Left renal cortex interstitium (tissue), 4 donors: Measurements from ENCODE around the gene ECI1. TPM values are rescaled to one million over a fixed set of nuclear protein-coding genes. Genes with fewer than 3 reads are reported as not detected.
A peak's percentile ranks its signal among the peaks of the same experiment; 100 is the strongest.
"Not testable (repeated sequence)": the region's sequence is repeated elsewhere in the genome, so short reads cannot be mapped to it uniquely, and the experiment has no call there.

Experiments used
- DNase-seq, 4 donors: peaks; one replicate each; pipeline ENCODE4 v3.0.0-alpha.2; 2013; ENCODE audit warnings: low read depth in 4 of 4, low spot score in 2 of 4, missing footprints in 1 of 4
- polyA plus RNA-seq, 4 donors: library from polyadenylated mRNA; unstranded; fragments of 120-200 nt; gene quantifications; one replicate each; pipeline ENCODE4 v1.2.1, GENCODE V29; 2013; ENCODE audit not compliant: insufficient read length in 4 of 4

The ECI1 gene
- polyA plus RNA-seq, 4 donors = 60.0 to 104 (median 80.2) TPM

DNA sequence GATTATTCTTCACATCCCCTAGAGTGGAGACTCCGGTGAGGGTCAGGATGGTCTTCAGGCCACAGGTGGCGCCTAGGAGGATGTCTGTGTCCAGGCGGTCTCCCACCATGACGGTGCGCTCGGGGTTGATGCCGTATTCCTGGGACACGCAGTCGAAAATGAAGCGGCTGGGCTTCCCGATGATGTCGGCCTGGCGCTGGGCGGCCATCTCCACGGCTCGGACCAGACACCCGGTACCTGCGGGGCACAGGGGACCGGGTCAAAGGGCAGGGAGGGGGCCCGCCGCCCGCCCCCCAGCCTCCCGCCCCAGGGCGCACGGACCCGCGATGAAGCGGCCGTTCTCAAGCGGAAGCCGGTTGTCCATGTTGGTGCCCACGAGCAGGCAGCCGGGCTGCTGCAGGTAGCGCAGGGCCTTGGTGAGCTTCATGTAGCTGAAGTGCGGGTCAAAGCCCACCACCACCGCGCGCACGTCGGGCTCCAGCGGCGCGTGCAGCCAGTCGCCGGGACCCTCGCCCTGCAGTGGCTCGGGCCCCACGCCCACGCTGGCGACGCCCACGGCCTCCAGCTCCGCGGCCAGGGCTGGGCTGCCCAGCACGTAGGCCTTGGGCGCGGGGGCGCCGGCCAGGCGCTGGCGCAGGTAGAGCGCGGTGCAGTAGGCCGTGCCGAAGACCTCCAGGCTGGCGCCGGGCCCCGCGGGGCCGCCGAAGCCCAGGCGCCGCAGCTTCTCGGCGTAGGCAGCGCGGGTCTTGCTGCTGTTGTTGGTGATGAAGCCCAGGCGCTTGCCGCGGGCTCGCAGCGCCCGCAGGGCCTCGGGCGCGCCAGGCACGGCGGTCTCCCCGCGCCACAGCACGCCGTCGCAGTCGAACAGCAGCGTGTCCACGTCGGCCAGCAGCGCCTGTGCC lies 37.3 kb downstream of the ECI1 start:
- DNase-seq = no peak

DNA sequence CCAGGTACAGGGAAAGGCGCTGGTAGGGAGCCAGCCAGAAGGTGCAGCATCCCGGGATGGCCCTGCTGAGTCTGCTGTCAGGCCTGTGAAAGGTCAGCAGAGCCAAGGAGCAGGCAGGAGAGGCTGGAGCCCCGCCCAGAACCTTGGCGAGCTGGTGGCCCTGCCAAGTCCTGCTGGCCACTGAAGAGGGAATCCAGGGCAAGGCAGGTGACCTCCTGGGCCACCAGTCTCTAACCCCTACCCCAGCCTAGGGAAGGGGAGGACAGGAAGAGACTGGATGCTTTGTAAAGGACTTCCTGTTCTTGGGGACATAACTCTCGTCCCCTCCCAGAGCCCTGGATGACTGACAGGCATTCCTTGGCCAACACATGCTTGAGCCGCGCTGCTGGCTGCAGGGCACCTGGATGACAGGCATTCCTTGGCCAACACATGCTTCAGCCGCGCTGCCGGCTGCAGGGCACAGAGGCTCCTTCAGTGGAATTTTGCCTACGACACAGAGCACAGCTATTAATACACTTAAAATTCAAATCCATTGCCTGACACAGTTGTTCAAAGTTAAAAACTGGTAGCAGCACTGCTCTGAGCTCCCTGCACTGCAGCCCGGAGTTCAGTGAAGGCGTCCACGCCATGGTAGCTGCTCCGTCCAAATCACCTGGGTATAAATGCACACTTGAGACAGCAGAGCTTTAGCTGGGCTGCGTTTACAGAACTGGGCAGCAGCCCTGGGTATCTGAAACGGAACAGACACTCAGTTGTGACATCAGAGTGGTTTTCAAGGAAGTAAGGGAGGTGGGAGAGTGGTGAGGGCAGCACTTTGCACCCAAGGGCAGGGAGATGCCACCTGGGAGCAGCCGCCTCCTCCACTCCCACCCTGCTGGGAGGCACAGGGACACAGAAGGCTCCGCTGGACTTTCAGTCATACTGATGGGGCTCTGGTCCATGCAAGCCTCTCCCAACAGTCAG lies 38.7 kb downstream of the ECI1 start:
- DNase-seq = no peak

DNA sequence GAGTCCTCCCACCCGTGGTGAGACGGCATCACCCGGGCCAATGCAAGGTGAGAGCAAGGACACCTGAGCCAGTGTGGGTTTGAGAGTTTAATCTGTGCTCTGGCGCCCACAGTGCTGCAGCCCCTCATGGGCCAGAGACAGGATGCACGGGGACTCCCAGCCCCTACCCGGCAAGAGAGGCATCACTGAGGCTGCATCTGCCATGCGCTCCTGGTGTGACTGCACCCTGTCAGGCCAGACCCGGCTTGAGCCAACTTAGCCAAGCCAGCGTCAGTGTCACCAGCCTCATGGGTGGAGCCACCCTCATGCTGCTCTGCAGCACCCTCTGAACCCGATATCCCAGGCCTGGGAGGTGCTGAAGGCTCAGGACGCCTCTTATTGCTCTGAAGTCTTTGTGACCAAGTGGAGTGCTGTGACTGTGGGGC lies 39.5 kb downstream of the ECI1 start:
- DNase-seq = no peak

DNA sequence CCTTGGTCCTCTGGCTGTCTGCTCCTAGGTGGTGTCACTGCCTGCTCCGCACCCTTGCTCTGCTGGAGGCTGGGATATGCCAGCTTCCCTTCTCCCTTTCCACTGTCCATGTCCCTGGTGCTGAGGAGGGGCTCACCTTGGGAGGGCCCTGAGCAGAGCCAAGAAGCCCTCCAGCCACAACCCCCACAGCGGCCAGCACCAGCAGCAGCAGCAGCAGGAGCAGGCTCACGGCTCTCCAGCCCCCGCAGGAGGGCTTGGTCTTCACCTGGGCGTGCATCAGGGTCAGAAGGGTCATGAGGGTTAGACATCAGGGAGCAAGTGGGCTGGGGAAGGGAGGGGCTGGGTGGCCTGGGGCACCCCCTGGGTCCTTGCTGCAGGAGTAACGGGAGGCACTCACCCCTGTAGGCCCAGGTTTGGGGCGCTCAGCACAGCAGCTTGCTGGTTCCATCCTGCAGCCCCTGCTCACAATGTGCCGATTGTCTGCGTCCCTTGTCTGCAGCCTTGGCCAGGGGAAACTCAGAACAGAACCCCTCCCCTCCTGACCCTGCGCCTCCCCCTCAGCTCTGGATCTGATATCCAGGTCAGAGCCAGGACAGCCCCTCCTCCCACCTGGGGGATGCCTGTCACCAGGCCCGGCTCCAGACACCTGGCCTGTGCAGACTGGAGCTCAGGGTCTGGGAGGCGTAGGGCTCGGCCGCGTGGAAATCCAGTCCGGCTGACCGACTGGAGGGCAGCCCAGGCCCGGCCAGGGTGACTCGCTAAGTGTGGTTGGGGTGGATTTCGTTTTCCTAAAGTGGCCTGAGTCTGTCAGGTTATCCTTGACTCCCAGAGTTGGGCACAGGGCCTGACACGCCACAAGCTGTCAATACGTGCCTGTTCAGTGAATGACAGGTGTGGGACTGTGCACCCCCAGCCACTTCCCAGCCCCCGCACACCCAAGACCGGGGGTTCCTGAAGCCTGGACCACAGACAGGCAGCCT lies 40.7 kb downstream of the ECI1 start, which contains the start of gene BRICD5:
BRICD5 (minus strand) TSS at position 478 of the 980 bp plus-strand sequence; CDS start at position 448, 30 bp downstream.
- no peak for DNase-seq

DNA sequence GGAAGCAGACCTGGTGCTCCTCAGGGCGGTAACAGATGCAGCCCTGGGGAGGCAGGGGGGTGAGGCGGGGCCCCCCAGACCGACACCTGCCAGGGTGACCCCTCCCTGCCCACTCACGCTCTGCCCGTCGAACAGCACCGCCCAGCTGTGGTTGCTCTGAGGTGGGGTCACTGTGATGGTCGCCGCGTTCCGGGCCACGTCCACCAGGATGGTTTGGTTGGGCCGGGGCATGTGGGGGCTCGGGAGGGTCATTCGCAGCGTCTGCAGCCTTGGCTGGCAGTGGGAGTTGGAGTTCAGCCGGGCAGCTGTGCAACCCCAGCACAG lies 41.4 kb downstream of the ECI1 start:
- DNase-seq = no peak

DNA sequence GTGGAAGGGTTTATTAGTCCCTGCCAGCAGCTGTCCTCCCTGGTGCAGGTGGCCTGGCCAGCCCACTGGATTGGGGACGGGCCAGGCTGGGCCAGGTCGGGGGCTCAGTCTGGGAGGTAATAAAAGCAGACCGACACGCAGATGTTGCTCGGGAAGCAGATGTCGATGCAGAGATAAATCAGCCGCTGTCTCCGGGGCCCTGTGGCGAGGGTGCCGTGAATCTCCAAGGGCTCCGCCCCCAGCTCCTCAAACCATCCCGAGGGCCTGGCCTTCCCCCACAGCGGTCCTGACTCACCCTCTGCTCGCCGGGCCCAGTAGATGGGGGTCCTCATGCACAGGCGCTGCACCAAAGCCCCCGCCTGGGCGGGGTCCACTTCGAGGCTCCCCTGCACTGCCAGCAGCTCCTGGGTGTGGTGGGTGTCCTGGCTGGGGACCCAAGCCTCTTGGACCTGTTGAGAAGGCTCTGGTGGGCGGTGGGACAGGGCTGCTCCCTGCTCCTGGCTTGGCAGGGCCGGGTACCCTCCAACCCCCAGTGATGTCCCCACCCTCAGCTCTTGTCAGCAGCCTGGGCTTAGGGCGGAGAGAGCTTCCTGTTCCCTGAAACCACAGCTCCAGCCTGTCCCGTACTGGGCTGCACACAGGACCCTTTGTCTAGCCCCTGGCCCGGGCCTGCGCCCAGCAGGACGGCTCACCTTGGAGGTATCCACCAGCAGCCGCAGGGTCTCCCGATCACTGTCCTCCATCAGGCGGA lies 42.0 kb downstream of the ECI1 start:
- DNase-seq = no peak

DNA sequence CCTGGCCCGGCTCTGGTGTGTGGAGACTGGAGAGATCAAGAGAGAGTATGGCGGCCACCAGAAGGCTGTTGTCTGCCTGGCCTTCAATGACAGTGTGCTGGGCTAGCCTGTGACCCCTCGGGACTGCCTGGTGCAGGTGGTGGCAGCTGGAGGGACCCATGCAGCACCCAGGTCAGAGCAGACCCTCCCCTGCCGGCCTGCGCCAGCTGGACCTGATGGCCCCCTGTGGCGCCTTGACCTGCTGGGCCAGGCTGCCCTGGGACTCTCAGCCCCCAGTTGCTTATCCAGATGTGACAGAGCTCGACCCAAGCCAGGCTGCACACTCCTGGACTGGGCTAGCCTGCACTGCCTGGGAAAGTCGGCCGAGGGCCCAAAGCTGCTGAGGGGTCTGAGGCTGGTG lies 42.6 kb downstream of the ECI1 start:
- DNase-seq = no peak

DNA sequence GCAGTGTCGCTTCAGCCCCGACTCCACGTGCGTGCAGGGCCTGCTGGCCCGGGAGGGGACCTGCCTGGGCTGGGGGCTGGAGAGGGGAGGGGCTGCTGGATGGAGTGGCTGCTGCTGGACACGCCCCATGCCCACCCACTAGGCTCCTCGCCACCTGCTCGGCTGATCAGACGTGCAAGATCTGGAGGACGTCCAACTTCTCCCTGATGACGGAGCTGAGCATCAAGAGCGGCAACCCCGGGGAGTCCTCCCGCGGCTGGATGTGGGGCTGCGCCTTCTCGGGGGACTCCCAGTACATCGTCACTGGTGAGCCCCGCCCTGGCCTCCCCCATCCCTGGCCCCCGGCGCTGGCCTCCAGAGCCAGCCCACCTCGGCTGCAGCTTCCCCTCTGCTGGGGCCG lies 43.1 kb downstream of the ECI1 start:
- DNase-seq = no peak

DNA sequence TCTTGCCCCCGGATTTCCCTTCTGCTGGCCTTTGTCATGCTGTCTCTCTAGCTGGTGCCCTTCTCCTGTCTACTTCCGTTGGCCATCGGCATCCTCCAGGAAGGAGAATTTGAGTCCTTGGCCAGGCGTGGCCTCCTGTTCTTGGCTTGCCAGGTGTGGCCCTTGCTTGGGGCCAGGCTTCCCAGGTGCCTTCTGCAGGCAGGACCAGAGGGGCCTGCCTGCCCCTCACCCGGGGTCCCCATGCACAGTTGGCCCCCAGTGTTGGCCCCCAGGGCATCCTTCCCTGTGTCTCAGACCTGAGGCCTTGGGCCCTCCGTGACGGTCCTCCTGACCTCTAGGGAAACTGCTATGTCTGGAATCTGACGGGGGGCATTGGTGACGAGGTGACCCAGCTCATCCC lies 43.5 kb downstream of the ECI1 start:
- no peak for DNase-seq

DNA sequence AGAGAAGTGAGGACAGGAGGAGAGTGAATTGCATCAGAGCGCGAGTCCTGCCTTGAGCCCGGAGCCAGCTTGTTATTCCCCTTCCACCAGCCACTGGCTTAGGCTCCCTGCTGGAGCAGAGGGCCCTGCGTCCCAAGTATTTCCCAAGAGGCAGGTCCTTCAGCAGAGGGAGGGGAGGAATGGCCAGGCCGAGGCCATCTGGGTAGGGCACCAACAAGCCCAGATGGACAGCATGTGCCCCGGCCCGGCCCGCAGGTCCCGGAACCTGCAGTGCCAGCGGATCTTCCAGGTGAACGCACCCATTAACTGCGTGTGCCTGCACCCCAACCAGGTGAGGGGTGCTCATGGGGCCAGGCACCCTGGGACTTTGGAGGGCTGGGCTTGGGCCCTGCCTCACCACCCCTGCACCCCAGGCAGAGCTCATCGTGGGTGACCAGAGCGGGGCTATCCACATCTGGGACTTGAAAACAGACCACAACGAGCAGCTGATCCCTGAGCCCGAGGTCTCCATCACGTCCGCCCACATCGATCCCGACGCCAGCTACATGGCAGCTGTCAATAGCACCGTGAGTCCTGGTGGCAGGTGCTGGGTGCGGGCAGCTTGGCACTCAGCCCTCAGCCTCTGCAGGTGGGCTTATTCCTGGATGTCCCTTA lies 44.5 kb downstream of the ECI1 start:
- no peak for DNase-seq

DNA sequence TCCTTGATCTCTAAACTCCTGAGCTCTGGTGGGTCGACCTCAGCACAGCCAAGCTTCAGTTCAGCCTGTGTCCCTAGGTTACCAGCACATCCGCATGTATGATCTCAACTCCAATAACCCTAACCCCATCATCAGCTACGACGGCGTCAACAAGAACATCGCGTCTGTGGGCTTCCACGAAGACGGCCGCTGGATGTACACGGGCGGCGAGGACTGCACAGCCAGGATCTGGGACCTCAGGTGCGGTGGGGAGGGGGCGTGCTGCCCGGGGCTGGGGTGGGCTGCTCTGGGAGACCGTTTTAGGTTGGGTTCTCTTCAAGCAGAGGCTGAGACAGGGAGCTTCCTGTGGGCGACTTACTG lies 45.0 kb downstream of the ECI1 start:
- DNase-seq = no peak

DNA sequence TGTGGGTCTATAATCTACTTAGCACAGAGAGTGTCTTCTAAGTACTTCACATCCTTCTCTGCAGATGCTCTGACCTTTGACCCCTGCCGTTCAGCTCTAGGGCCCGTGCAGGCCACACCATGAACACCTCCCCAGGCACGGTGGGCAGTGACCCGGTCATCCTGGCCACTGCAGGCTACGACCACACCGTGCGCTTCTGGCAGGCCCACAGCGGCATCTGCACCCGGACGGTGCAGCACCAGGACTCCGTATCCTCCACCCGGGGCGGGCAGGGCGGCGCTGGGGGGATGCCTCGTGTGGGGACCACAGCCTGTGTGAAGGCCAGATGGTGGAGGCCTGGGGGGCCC lies 45.4 kb downstream of the ECI1 start:
- no peak for DNase-seq

DNA sequence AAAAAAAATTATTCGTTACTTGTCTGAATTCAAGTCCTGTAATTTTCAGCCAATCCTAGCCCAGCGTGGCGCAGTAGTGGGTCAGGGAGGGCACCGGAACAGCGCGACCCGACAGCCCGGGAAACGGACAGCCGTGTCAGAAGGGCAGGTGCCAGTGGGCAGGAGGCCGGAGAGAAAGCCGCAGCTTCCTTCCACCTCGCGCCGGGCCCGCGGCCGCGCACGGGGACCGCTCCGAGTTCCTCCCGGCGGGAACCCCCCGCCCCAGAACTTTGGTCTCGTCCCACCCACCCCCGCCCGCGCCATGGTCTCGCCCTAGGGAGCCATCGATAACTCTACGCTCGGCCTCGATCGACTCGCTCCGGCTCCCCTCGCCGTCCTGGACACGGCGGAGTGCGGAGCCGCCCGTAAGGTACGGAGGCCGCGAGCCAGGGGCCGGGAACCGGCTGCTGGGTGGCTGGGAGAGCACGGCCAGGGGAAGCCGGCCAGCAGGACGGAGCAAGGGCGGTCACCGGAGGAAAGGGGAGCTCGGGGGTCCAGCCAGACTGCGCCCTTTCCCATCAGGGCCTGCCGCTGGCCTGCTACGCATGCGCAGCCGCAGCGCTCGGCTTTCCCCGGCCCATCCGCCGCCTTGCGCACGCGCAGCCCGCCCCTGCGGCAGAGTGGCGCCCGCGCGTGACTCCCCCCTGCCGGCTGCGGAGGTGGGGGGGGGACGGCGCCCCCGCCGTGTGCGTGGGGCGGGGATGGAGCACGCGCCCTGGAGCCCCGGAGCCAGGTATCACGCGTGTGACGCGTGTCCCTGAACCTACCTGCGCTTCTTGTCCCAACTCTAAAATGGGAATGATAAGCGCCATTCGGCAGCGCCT lies 46.1 kb downstream of the ECI1 start, which contains the start of gene MLST8:
MLST8 (plus strand) TSS at position 351 of the 863 bp plus-strand sequence. CDS start 632 bp downstream, outside the sequence.
- DNase-seq = peak; percentile 73 to 87 (median 80)

DNA sequence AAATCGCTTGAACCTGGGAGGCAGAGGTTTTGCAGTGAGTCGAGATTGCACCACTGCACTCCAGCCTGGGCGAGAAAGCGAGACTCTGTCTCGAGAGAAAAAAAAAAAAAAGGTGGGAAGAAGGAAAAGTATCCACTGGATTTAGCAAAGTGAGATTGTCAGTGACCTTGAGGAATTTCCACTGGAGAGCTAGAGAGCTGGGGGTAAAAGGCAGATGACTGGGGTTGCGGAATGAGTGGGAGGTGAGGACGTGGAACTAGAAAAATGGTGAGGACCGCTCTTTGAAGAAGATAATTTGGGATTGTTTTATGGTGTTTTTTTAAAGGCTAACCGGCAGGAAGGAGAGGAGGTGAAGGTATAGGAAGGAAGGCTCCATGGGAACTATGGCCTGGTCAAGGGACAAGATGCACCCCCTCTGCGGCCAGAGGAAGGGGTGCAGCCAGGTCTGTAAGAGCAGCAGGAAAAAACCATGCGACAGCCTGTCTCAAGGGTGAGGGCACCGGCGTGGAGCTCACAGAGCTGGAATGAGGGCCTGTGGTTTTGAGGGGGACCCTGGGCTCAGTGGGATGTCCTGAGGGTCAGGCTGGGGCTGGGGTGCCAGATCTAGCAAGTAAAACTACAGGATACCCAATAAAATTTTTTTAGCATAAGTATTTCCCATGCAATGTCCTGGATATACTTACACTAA lies 46.8 kb downstream of the ECI1 start:
- DNase-seq = no peak

DNA sequence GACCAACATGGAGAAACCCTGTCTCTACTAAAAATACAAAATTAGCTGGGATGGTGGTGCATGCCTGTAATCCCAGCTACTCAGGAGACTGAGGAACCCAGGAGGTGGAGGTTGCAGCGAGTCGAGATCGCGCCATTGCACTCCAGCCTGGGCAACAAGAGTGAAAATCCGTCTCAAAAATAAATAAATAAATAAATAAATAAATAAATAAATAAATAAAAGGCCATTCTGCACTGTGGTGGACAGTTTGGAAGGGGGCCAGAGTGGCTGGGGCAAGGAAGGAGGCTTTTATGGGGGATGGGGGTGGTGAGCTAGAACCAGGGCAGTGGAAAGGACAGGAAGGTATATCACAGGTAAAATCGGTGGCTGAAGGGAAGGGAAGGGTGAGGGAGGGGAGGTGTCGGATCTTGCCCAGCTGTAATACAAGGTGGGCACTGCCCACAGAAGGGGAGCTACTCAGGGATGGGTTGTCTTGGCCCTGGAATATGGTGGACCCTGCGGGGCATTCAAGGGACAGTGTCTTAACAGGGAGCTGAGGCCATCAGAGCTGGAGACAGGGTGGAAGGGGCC lies 48.2 kb downstream of the ECI1 start:
- DNase-seq = not testable (repeated sequence)

DNA sequence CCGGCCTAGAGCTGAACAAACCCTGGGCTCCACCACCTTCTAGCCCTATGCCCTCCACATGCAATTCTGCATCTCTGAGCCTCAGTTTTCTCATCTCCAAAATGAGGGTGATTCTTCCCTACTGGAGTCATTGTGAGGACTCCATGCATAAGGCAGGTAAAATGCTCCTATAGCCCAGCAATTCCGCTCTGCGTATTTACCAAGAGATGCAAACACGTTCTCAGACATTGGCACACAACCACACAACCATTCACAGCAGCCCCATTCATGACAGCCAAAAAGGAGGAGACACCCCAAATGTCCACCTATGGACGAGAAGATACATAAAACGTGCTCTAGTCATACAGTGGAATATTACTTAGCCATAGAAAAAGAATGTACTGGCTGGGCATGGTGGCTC lies 51.1 kb downstream of the ECI1 start:
- DNase-seq = no peak

DNA sequence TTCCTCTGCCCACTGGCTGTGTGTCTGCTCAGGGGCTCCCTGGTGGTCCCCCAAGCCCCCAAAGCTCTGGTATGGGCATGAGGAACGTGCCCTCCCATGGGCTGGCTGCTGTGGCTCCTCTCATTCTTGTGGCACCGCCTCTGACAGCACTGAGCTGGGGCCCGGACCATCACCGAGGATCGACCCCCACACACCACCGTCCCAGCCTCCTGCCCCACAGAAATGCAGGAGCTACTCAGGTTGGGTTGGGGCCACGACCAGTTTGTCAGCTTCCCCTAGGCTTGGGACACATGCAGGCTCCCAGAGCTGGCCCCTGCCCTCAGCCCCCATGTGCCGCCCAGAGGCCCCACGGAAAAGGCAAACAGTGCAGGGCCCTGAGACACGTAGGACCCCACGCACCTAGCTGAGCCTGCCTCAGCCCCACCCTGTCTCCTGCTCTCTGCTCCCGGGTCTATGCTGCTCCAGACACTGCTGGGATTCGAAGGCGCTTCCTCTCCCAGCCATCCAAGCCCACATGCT lies 51.7 kb downstream of the ECI1 start:
- DNase-seq = no peak
